OCI-LY1 (cell line): Measurements from ENCODE around the gene YAP1.

Source experiments
- H2AFZ ChIP-seq: fragments of 200-600 bp; sonication (generic), shearing (Covaris generic); 2 replicates; pipeline ENCODE4 v1.6.0; 2014; ENCODE audit warnings: antibody characterized with exemption, mild to moderate bottlenecking, low read length
- H3F3A ChIP-seq: fragments of 200-600 bp; sonication (generic), shearing (Covaris generic); 2 replicates; pipeline ENCODE4 v1.6.0; 2014; ENCODE audit warnings: mild to moderate bottlenecking, antibody characterized with exemption, low read length, moderate library complexity; ENCODE audit not compliant: insufficient read depth
- H3K27ac ChIP-seq: fragments of 200-600 bp; sonication (generic); 2 replicates; pipeline ENCODE4 v1.5.1; 2014; ENCODE audit warnings: low read length, mixed run types, mild to moderate bottlenecking, low read depth; ENCODE audit not compliant: poor library complexity, severe bottlenecking
- H3K27me3 ChIP-seq: fragments of 200-600 bp; sonication (generic); 2 replicates; pipeline ENCODE4 v1.6.0; 2014; ENCODE audit warnings: antibody characterized with exemption, mild to moderate bottlenecking, low read length, moderate library complexity; ENCODE audit not compliant: insufficient read depth
- H3K36me3 ChIP-seq: fragments of 200-600 bp; sonication (generic); 2 replicates; pipeline ENCODE4 v1.6.1; 2014; ENCODE audit warnings: mild to moderate bottlenecking, antibody characterized with exemption, low read length, moderate library complexity, mixed read lengths; ENCODE audit not compliant: insufficient read depth
- H3K4me1 ChIP-seq: fragments of 200-600 bp; sonication (generic); 2 replicates; pipeline ENCODE4 v1.5.1; 2014; ENCODE audit warnings: mild to moderate bottlenecking, low read length, moderate library complexity; ENCODE audit not compliant: insufficient read depth, severe bottlenecking
- H3K4me2 ChIP-seq: fragments of 200-600 bp; sonication (generic), shearing (Covaris generic); 2 replicates; pipeline ENCODE4 v1.6.1; 2014; ENCODE audit warnings: low read length
- H3K4me3 ChIP-seq: fragments of 200-600 bp; sonication (generic); 2 replicates; pipeline ENCODE4 v1.5.1; 2014; ENCODE audit warnings: low read length, low read depth, mild to moderate bottlenecking, mixed read lengths; ENCODE audit not compliant: poor library complexity, severe bottlenecking
- H3K79me2 ChIP-seq: fragments of 200-600 bp; shearing (Covaris generic); 2 replicates; pipeline ENCODE4 v1.6.1; 2016; ENCODE audit warnings: mixed run types, low read length, mixed read lengths; ENCODE audit not compliant: insufficient read depth
- H3K9ac ChIP-seq: fragments of 200-600 bp; sonication (generic), shearing (Covaris generic); 2 replicates; pipeline ENCODE4 v1.6.1; 2014; ENCODE audit warnings: mild to moderate bottlenecking, low read length, mixed read lengths
- H3K9me2 ChIP-seq: fragments of 200-600 bp; sonication (generic), shearing (Covaris generic); 2 replicates; pipeline ENCODE4 v1.6.1; 2014; ENCODE audit warnings: low read depth, mild to moderate bottlenecking, low read length, mixed read lengths
- H3K9me3 ChIP-seq: fragments of 200-600 bp; shearing (Covaris generic); 2 replicates; pipeline ENCODE4 v1.6.1; 2014; ENCODE audit warnings: low read length, mixed read lengths
- H4K20me1 ChIP-seq: fragments of 200-600 bp; sonication (generic), shearing (Covaris generic); 2 replicates; pipeline ENCODE4 v1.6.0; 2016; ENCODE audit warnings: mild to moderate bottlenecking, low read length; ENCODE audit not compliant: insufficient read depth
- EZH2 ChIP-seq: fragments of 200-600 bp; sonication (generic), shearing (Covaris generic); IDR thresholded peaks from 2 replicates; pipeline ENCODE4 v1.8.0; 2017; ENCODE audit warnings: borderline replicate concordance, mixed run types, mild to moderate bottlenecking, antibody characterized with exemption, low read length, moderate library complexity, mixed read lengths
- TF ChIP-seq, protein P1 (sequence below): fragments of 200-600 bp; sonication (generic), shearing (Covaris generic); IDR thresholded peaks from 2 replicates; pipeline ENCODE4 v1.5.1; 2017; ENCODE audit warnings: mild to moderate bottlenecking, antibody characterized with exemption, low read length, moderate library complexity, mixed read lengths

YAP1 gene

DNA sequence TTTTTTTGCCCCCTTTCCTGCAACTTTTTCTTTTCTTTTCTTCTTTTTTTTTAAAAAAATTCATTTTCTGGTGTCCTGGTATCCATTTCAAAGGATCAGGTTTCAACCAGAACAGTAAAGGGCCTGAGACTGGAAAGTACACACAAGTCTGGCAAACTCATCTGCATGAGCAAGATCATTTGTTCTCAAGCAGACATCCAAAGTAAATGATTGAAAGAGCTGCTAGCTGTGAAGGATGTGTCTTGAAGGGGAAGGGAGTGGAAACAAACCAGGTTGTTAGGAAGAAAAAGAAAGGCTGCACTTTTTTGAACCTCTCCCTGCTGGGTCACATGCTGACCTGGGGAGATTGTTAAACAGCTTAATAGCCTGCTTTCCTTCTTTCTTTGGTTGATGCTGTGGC lies 5.3 kb downstream of the YAP1 start:
- H3K4me1 ChIP-seq, result peaks cover 6% of the 10 kb centered on the region
- no peak overlapping the region for H3K9ac ChIP-seq
- H3K9me3 ChIP-seq, result no peaks in the 10 kb centered on the region
- no peak overlapping the region for H3K4me3 ChIP-seq
- H3K27ac ChIP-seq, result no peak overlapping the region
- H3K27me3 ChIP-seq, result no peaks in the 10 kb centered on the region; the same call in 1 of the 2 replicates
- H3K36me3 ChIP-seq, result no peaks in the 10 kb centered on the region
- no peaks in the 10 kb centered on the region for H3F3A ChIP-seq
- H3K79me2 ChIP-seq, result no peaks in the 10 kb centered on the region
- H4K20me1 ChIP-seq, result no peaks in the 10 kb centered on the region
- no peak for TF ChIP-seq EZH2
- TF ChIP-seq, protein P1, sequence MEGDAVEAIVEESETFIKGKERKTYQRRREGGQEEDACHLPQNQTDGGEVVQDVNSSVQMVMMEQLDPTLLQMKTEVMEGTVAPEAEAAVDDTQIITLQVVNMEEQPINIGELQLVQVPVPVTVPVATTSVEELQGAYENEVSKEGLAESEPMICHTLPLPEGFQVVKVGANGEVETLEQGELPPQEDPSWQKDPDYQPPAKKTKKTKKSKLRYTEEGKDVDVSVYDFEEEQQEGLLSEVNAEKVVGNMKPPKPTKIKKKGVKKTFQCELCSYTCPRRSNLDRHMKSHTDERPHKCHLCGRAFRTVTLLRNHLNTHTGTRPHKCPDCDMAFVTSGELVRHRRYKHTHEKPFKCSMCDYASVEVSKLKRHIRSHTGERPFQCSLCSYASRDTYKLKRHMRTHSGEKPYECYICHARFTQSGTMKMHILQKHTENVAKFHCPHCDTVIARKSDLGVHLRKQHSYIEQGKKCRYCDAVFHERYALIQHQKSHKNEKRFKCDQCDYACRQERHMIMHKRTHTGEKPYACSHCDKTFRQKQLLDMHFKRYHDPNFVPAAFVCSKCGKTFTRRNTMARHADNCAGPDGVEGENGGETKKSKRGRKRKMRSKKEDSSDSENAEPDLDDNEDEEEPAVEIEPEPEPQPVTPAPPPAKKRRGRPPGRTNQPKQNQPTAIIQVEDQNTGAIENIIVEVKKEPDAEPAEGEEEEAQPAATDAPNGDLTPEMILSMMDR, result no peak
- no peak overlapping the region for H3K4me2 ChIP-seq
- no peaks in the 10 kb centered on the region for H3K9me2 ChIP-seq
- no peak overlapping the region for H2AFZ ChIP-seq

DNA sequence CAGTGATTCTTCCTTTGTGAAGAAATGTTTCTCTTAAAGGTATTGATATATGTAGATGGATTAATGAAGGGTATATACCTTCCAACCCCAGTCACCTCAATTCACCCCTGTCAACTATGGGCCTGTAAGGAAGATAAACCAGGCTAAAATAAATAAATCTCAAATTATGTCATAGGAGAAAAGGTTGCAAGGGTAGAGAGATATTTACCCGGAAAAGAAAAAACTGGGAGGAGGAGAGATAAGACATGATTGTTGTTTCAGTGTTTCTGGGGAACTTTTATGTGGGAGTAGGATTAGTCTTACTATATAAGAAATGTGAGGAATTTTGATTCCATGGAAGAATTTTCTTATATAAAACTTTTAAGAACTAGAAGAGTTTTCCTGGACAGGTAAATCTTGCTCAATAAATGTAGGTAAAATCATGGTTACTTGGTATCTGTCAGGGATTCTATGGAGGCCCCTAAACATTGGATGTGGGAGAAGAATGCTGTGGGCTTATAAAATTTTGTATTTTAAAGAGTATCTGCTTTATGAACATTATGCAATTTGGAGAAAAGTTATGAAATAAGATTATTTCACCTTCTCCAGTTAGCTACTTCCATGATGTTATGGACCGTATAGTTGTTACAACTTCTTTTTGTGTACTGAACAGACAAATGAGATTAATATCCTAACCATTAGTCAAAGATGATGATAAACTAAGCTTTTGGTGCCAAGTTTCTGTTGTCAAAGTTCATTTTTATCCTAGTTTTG lies 6.4 kb downstream of the YAP1 start:
- Histone ChIP-seq H4K20me1 (no peaks in the 10 kb centered on the region), H3K9me2 (no peaks in the 10 kb centered on the region), H3K9ac (no peak overlapping the region), H3K27ac (no peak overlapping the region), H2AFZ (no peak overlapping the region), H3K27me3 (no peaks in the 10 kb centered on the region; the same call in 1 of the 2 replicates), H3K4me3 (no peak overlapping the region), H3K36me3 (no peaks in the 10 kb centered on the region), H3K9me3 (no peaks in the 10 kb centered on the region), H3K4me1 (no peaks in the 10 kb centered on the region), H3F3A (no peaks in the 10 kb centered on the region), H3K79me2 (no peaks in the 10 kb centered on the region), H3K4me2 (no peak overlapping the region)
- no peak for TF ChIP-seq EZH2
- TF ChIP-seq, protein P1, result no peak

DNA sequence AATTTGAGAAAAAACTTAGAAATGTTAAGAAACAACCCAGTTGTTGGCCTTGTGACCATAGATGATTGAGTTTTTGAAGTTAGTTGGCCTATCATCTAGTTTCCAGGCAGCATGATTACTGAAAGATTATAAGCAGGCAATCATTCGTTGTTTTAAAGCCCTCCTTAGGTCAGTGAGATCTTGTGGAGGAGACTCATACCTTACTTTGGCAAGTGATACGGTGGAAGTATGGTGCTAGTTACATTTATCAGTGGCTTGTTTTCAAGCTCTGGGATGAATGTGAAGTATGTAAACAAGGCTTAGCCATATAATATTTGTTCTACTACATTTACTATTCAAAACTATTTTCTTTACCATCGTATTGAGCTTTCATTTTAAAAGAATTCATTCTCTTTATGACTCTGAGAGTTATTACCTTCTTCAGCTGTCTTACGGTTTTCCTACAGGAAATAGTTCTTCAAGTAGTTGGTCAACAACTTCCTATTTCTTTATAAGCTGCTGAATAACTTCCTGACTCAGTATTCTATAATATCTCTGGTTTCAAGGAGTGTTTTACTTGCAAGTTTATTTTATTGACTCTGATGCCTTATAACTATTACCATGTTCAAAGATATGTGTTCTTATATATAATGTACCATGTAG lies 7.3 kb downstream of the YAP1 start:
- no peaks in the 10 kb centered on the region for H3K27me3 ChIP-seq
- H3K9ac ChIP-seq, result no peak overlapping the region
- H3K4me3 ChIP-seq, result no peak overlapping the region
- no peaks in the 10 kb centered on the region for H3K36me3 ChIP-seq
- no peaks in the 10 kb centered on the region for H3K4me1 ChIP-seq
- no peaks in the 10 kb centered on the region for H3K9me2 ChIP-seq
- no peak overlapping the region for H3K27ac ChIP-seq
- H4K20me1 ChIP-seq, result no peaks in the 10 kb centered on the region
- H2AFZ ChIP-seq, result no peak overlapping the region
- H3K4me2 ChIP-seq, result no peak overlapping the region
- no peaks in the 10 kb centered on the region for H3F3A ChIP-seq
- H3K79me2 ChIP-seq, result no peaks in the 10 kb centered on the region
- no peaks in the 10 kb centered on the region for H3K9me3 ChIP-seq
- TF ChIP-seq EZH2, result no peak
- TF ChIP-seq, protein P1, result no peak
